Upper lobe of right lung (tissue), 1 donor: ENCODE data around the gene QRICH1. TPM values are rescaled to one million over a fixed set of nuclear protein-coding genes. Genes with fewer than 3 reads are reported as not detected.
A peak's percentile ranks its signal among the peaks of the same experiment; 100 is the strongest.

Experiments
- ATAC-seq: fragments of 200-7000 bp; cut with Tn5 transposase; one replicate; pipeline ENCODE4 v1.9.1; 2020; ENCODE audit warnings: mild to moderate bottlenecking, moderate library complexity
- DNase-seq: peaks from one replicate; pipeline ENCODE4 v3.0.0-alpha.2; 2020
- H3K27ac ChIP-seq: fragments of 200-600 bp; one replicate; pipeline ENCODE4 v1.8.0; 2022
- H3K27me3 ChIP-seq: fragments of 200-600 bp; one replicate; pipeline ENCODE4 v1.8.0; 2022; ENCODE audit warnings: mild to moderate bottlenecking
- H3K36me3 ChIP-seq: fragments of 200-600 bp; one replicate; pipeline ENCODE4 v1.8.0; 2022
- H3K4me1 ChIP-seq: fragments of 200-600 bp; one replicate; pipeline ENCODE4 v1.8.0; 2022
- H3K4me3 ChIP-seq: fragments of 200-600 bp; one replicate; pipeline ENCODE4 v1.8.0; 2022; ENCODE audit warnings: mild to moderate bottlenecking
- H3K9me3 ChIP-seq: fragments of 200-600 bp; one replicate; pipeline ENCODE4 v1.8.0; 2022
- intact Hi-C: fragments of 100-400 bp; cut with DNase I; formaldehyde crosslinking; loops from one replicate; pipeline ENCODE4 v1.11.0; 2022
- total RNA-seq: library from RNA; stranded (reverse); fragmentation: NEBNext Ultra II Directional; extraction: Animal tissue kit (Norgen Biotek cat#: 25700); gene quantifications from one replicate; pipeline ENCODE4 v1.2.1, GENCODE V29; 2021
- TF ChIP-seq, protein P1 (sequence below): fragments of 200-600 bp; IDR thresholded peaks from one replicate; pipeline ENCODE4 v1.8.0; 2022; ENCODE audit warnings: antibody characterized with exemption
- donor health status: DM: no; HTN: yes; CAD: no; lungs with severe emphysema.

Gene QRICH1
- total RNA-seq, 1 donor from 2014 or later = 83.9 TPM

DNA sequence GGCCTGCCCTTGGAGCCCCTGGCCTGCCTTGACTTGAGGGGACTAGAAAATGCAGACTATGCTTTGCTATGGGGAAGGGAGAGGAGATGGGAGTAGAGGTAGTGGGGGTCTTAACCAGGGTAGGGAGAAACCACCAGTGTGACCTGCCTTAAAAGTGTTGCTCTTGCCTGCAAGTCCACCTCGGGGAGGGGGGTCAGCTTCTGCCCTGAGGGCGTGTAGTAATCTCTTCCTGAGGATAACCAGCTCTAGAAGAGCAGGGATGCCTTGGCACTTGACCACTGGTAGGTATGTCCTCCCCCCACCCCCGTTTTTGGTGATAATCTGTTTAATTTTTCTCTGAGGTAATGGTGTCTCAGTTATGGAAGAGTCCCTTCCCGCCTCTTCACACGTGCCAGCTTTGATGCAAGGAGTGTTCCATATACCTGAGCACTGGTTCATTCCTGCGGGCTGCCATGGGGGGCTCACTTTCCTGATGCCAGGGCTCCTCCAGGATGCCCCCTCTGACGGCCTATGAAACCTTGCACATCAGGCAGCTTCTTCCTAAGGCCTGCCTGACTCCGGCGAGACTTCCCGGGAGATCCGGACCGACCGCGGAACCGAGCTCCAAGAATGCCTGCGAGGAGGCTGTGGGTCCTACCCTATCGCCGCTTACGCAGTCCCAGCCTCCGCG, 104.6 kb downstream of the QRICH1 start:
- H3K4me3 ChIP-seq = peak overlapping the region; percentile 89
- no peak for ATAC-seq
- intact Hi-C loops = no loop called here
- no peaks in the 10 kb centered on the region for H3K9me3 ChIP-seq
- H3K4me1 ChIP-seq = peaks cover 21% of the 10 kb centered on the region
- H3K36me3 ChIP-seq = peaks cover 24% of the 10 kb centered on the region
- no peaks in the 10 kb centered on the region for H3K27me3 ChIP-seq
- TF ChIP-seq, protein P1, sequence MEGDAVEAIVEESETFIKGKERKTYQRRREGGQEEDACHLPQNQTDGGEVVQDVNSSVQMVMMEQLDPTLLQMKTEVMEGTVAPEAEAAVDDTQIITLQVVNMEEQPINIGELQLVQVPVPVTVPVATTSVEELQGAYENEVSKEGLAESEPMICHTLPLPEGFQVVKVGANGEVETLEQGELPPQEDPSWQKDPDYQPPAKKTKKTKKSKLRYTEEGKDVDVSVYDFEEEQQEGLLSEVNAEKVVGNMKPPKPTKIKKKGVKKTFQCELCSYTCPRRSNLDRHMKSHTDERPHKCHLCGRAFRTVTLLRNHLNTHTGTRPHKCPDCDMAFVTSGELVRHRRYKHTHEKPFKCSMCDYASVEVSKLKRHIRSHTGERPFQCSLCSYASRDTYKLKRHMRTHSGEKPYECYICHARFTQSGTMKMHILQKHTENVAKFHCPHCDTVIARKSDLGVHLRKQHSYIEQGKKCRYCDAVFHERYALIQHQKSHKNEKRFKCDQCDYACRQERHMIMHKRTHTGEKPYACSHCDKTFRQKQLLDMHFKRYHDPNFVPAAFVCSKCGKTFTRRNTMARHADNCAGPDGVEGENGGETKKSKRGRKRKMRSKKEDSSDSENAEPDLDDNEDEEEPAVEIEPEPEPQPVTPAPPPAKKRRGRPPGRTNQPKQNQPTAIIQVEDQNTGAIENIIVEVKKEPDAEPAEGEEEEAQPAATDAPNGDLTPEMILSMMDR = no peak
- peak overlapping the region; percentile 91 for H3K27ac ChIP-seq
- no peak for DNase-seq

DNA sequence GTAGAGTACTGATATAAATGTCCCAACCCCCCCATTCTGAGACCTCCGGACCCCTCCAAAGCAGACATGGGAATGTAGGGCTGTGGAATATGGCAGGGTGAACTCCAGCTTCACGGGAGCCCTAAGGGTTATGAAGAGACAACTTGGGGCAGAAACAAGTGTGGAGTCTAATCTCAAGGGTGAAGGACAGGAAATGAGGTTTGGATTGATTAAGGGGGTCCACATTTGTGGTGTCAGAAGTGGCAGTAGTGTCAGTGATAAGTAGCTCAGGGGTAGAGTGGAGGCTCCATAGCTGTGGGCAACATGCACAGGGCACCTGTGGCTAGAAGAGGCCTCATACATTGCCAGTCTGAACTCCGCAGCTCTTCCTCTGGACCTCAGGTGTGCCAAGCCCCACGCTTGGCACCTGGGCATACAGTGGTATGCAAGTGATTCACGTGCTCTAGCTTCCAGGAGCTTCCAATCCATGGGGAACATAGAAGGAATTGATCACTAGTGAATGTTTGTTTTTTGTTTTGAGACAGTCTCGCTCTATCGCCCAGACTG, 108.0 kb downstream of the QRICH1 start:
- intact Hi-C loops = no loop called here
- Histone ChIP-seq H3K36me3 (peaks cover 50% of the 10 kb centered on the region), H3K4me1 (peaks cover 11% of the 10 kb centered on the region), H3K27me3 (no peaks in the 10 kb centered on the region), H3K4me3 (no peak overlapping the region), H3K9me3 (no peaks in the 10 kb centered on the region), H3K27ac (no peak overlapping the region)
- ATAC-seq (no peak), DNase-seq (peak; percentile 3)
- TF ChIP-seq, protein P1 = no peak

DNA sequence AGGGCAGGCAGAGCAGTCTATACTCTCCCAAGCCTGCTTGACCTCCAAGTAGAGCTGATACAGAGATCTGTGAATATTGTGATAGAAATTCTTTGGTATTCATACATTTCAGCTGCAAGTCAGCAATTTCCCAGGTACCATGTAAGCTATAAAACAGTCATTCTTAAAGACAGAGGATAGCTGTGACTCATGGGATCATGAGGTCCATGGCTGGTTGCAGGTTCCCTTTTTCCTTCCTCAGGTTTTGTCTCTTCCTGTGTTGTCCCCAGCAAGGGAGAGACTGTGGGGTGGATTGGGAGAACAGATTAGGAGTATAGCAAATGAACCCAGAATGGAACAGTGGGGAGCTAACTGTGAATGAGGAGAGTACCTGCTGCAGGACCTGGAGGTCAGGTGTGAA, 109.2 kb downstream of the QRICH1 start:
- Histone ChIP-seq H3K36me3 (peaks cover 63% of the 10 kb centered on the region), H3K9me3 (no peaks in the 10 kb centered on the region), H3K27me3 (no peaks in the 10 kb centered on the region), H3K4me3 (no peak overlapping the region), H3K27ac (no peak overlapping the region), H3K4me1 (peaks cover 9% of the 10 kb centered on the region)
- ATAC-seq (peak; percentile 45), DNase-seq (no peak)
- TF ChIP-seq, protein P1 = no peak
- intact Hi-C loops = no loop called here

DNA sequence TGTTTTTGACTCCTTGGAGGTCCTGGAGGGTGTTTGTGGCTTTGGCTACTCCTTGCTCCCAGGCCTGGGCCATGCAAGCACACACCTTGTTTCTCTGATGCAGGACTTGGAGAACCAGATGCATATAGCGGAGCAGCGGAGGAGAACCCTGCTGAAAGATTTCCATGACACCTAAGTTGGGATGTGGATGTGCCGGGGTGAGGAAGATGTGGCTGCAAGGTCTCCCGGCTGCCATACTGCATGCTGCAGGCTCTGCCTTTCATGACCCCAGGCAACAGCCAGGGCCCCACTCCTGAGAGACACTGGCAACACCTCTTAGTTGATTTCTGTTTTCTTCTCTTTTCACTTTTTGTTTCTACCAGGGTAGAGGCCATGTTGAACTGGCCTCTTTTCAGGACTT, 110.8 kb downstream of the QRICH1 start:
- Histone ChIP-seq H3K4me3 (no peak overlapping the region), H3K36me3 (peaks cover 75% of the 10 kb centered on the region)
- intact Hi-C loops = no loop called here

DNA sequence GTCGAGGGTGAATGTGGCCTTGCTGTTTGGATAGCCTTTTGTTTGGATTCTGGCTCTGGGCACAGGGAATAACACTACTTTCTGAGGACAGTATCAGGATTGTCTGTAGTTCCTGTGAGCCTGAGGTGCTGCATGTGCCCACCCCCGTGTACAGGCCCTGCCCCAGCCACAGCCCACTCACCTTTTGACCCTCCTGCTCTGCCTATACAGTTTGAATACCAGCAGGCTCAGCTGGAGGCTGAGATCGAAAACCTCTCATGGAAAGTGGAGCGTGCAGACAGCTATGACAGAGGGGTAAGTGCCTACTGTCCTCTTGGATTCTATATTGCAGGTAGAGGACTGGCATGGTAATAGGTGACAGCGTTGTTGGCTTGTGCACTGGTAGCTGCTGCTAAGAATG, 111.2 kb downstream of the QRICH1 start:
- intact Hi-C loops = no loop called here
- Histone ChIP-seq H3K9me3 (no peaks in the 10 kb centered on the region), H3K27ac (no peak overlapping the region), H3K27me3 (no peaks in the 10 kb centered on the region), H3K36me3 (peaks cover 79% of the 10 kb centered on the region), H3K4me3 (no peak overlapping the region), H3K4me1 (no peaks in the 10 kb centered on the region)
- TF ChIP-seq, protein P1 = no peak
- DNase-seq = no peak
- ATAC-seq = no peak

More for the DNA sequence above, 110.8 kb downstream of the QRICH1 start:
- Histone ChIP-seq H3K4me1 (no peaks in the 10 kb centered on the region), H3K9me3 (no peaks in the 10 kb centered on the region), H3K27me3 (no peaks in the 10 kb centered on the region), H3K27ac (no peak overlapping the region)
- DNase-seq (no peak), ATAC-seq (no peak)
- TF ChIP-seq, protein P1 = no peak
